GM20000 (cell line): ENCODE data around the gene NSUN4.
"Not testable (repeated sequence)": the region's sequence is repeated elsewhere in the genome, so short reads cannot be mapped to it uniquely, and the experiment has no call there.

Experiments
- DNase-seq: peaks from one replicate; pipeline ENCODE4 v3.0.0; 2012; ENCODE audit warnings: low spot score
- TF ChIP-seq, protein P1 (sequence below): IDR thresholded peaks from 2 replicates; pipeline ENCODE4 v1.5.1; 2012; ENCODE audit warnings: mild to moderate bottlenecking, control low read depth; ENCODE audit errors: extremely low read depth, missing control alignments

Gene NSUN4

GRCh38 chr1:46334030-46334384, 6.6 kb upstream of the NSUN4 start:
- TF ChIP-seq, protein P1, sequence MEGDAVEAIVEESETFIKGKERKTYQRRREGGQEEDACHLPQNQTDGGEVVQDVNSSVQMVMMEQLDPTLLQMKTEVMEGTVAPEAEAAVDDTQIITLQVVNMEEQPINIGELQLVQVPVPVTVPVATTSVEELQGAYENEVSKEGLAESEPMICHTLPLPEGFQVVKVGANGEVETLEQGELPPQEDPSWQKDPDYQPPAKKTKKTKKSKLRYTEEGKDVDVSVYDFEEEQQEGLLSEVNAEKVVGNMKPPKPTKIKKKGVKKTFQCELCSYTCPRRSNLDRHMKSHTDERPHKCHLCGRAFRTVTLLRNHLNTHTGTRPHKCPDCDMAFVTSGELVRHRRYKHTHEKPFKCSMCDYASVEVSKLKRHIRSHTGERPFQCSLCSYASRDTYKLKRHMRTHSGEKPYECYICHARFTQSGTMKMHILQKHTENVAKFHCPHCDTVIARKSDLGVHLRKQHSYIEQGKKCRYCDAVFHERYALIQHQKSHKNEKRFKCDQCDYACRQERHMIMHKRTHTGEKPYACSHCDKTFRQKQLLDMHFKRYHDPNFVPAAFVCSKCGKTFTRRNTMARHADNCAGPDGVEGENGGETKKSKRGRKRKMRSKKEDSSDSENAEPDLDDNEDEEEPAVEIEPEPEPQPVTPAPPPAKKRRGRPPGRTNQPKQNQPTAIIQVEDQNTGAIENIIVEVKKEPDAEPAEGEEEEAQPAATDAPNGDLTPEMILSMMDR = no peak
- no peak for DNase-seq

DNA sequence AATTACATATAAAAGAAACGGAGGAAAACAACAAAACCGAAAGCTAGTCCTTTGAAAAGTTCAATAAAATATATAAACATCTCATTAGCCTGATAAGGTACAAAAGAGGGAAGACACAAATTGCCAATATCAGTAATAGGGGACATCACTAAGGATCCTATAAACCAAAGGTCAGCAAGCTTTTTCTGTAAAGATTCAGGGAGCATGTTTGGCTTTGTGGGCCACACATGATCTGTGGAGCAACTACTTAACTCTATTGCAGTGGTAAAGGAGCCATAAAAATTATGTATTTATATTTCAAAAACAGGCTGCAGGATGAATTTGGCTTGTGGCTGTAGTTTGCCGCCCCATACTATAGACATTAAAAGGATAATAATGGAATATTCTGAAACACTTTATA, 5.5 kb upstream of the NSUN4 start:
- TF ChIP-seq, protein P1 = no peak
- DNase-seq = no peak

DNA sequence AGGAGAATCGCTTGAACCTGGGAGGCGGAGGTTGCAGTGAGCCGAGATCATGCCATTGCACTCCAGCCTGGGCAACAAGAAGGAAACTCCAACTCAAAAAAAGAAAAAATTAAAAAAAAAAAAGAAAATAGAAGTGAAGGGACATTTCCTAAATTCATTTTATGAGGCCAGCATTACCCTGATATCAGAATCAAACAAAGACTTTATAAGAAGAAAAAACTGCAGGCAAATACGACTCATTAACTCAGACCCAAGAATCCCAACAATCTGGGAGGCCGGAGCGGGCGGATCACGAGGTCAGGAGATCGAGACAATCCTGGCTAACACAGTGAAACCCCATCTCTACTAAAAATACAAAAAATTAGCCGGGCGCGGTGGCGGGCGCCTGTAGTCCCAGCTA, 3.2 kb upstream of the NSUN4 start:
- not testable (repeated sequence) for DNase-seq

- TF ChIP-seq, protein P1 = no peak
- DNase-seq = no peak
Measured at GRCh38 chr1:46341222-46342083, 846 bp downstream of the NSUN4 start.

- peak; percentile 37 for DNase-seq
Measured at GRCh38 chr1:46342084-46342656, 1.6 kb downstream of the NSUN4 start.

GRCh38 chr1:46342677-46343350, 2.2 kb downstream of the NSUN4 start:
- no peak for DNase-seq
- TF ChIP-seq, protein P1 = no peak

More at GRCh38 chr1:46342084-46342656, 1.6 kb downstream of the NSUN4 start:
- TF ChIP-seq, protein P1 = no peak

- DNase-seq = no peak
- TF ChIP-seq, protein P1 = no peak
Measured at GRCh38 chr1:46343351-46343695, 2.7 kb downstream of the NSUN4 start.
